ENCODE data around the gene PARD6B. TPM values are rescaled to one million over a fixed set of nuclear protein-coding genes. Genes with fewer than 3 reads are reported as not detected.
A peak's percentile ranks its signal among the peaks of the same experiment; 100 is the strongest.
"Not testable (repeated sequence)": the region's sequence is repeated elsewhere in the genome, so short reads cannot be mapped to it uniquely, and the experiment has no call there.

Gene PARD6B
- total and polyA plus RNA-seq, 2 of the 13 experiments (the other 11 are each of a cell fraction or from before 2014, with no cell fraction given): 6.9 to 22.2 TPM

DNA sequence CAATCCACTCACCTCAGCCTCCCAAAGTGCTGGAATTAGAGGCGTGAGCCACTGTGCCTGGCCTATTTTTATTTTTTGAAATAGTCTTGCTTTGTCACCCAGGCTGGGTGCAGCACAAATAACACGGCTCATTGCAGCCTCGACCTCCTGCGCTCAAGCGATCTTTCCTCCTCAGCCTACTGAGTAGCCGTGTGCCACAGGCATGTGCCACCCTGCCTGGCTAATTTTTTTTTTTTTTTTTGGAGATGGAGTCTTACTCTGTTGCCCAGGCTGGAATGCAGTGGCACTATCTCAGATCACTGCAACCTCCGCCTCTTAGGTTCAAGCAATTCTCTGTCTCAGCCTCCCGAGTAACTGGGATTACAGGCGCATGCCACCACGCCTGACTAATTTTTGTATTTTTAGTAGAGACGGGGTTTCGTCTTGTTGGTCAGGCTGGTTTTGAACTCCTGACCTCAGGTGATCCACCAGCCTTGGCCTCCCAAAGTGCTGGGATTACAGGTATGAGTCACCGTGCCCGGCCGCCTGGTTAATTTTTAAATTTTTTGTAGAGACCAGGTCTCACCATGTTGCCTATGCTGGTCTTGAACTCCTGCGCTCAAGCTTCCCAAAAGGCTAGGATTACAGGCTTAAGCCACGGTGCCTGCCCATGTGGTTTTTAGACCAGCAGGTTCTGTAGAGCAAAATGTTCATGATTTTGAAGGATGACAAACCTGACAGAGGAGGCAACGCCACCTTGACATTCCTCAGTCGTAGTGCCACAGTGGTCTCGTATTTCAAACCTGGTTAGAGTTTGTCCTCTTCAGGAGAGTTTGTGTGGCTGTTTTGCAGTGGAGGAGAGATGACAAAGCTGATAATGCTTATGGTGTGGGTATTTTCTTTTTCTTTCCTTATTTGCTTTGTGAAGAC, 32.4 kb downstream of the PARD6B start (continued):
- TF ChIP-seq, protein P1, sequence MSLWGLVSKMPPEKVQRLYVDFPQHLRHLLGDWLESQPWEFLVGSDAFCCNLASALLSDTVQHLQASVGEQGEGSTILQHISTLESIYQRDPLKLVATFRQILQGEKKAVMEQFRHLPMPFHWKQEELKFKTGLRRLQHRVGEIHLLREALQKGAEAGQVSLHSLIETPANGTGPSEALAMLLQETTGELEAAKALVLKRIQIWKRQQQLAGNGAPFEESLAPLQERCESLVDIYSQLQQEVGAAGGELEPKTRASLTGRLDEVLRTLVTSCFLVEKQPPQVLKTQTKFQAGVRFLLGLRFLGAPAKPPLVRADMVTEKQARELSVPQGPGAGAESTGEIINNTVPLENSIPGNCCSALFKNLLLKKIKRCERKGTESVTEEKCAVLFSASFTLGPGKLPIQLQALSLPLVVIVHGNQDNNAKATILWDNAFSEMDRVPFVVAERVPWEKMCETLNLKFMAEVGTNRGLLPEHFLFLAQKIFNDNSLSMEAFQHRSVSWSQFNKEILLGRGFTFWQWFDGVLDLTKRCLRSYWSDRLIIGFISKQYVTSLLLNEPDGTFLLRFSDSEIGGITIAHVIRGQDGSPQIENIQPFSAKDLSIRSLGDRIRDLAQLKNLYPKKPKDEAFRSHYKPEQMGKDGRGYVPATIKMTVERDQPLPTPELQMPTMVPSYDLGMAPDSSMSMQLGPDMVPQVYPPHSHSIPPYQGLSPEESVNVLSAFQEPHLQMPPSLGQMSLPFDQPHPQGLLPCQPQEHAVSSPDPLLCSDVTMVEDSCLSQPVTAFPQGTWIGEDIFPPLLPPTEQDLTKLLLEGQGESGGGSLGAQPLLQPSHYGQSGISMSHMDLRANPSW (CRISPR knock-in tag; IDR thresholded peaks at IDR 0.05; ENCODE audit: borderline replicate concordance): peak; percentile 42; the same call in 1 of the 2 replicates
- TF ChIP-seq RCOR2 (CRISPR knock-in tag; IDR thresholded peaks at IDR 0.05) (peak; percentile 91), NKX3-1 (CRISPR knock-in tag; IDR thresholded peaks at IDR 0.05) (0 out of 2 replicates have a peak, but pooled peaks have one; percentile 46), ZNF724P (CRISPR knock-in tag; IDR thresholded peaks at IDR 0.05; ENCODE audit: borderline replicate concordance) (peak; percentile 82), ZNF543 (CRISPR knock-in tag; IDR thresholded peaks at IDR 0.05) (peak; percentile 40; the same call in 1 of the 2 replicates), HOXA3 (CRISPR knock-in tag; IDR thresholded peaks at IDR 0.05) (peak; percentile 29; the same call in 1 of the 2 replicates), ZNF816 (CRISPR knock-in tag; IDR thresholded peaks at IDR 0.05; ENCODE audit: borderline replicate concordance) (0 out of 2 replicates have a peak, but pooled peaks have one; percentile 50), AHR (CRISPR knock-in tag; IDR thresholded peaks at IDR 0.05) (peak; percentile 16; the same call in 1 of the 2 replicates), GATAD2A (CRISPR knock-in tag; IDR thresholded peaks at IDR 0.05) (peak; percentile 65), SOX13 (CRISPR knock-in tag; conservative IDR thresholded peaks at IDR 0.05 in 1 of 2, IDR thresholded peaks at IDR 0.05 in 1 of 2) (peak in 1 of 2 experiments; percentile 79; a peak in 2 of 4 replicates), ZFP82 (CRISPR knock-in tag; IDR thresholded peaks at IDR 0.05; ENCODE audit: borderline replicate concordance) (peak; percentile 37; the same call in 1 of the 2 replicates), SOX5 (CRISPR knock-in tag; IDR thresholded peaks at IDR 0.05; ENCODE audit: borderline replicate concordance) (peak; percentile 70), ZNF788 (CRISPR knock-in tag; IDR thresholded peaks at IDR 0.05; ENCODE audit: borderline replicate concordance) (peak; percentile 83; the same call in 1 of the 2 replicates), SP1 (CRISPR knock-in tag; IDR thresholded peaks at IDR 0.05) (peak; percentile 7; the same call in 1 of the 2 replicates), CBFB (CRISPR knock-in tag; IDR thresholded peaks at IDR 0.05) (peak; percentile 45; the same call in 1 of the 2 replicates), GTF2F1 (IDR thresholded peaks at IDR 0.05; ENCODE audit: low read length) (0 out of 2 replicates have a peak, but pooled peaks have one; percentile 23), MED1 (CRISPR knock-in tag; IDR thresholded peaks at IDR 0.05) (peak; percentile 40; the same call in 1 of the 2 replicates)
- TF ChIP-seq, protein P2, sequence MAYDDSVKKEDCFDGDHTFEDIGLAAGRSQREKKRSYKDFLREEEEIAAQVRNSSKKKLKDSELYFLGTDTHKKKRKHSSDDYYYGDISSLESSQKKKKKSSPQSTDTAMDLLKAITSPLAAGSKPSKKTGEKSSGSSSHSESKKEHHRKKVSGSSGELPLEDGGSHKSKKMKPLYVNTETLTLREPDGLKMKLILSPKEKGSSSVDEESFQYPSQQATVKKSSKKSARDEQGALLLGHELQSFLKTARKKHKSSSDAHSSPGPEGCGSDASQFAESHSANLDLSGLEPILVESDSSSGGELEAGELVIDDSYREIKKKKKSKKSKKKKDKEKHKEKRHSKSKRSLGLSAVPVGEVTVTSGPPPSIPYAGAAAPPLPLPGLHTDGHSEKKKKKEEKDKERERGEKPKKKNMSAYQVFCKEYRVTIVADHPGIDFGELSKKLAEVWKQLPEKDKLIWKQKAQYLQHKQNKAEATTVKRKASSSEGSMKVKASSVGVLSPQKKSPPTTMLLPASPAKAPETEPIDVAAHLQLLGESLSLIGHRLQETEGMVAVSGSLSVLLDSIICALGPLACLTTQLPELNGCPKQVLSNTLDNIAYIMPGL (CRISPR knock-in tag; IDR thresholded peaks at IDR 0.05; ENCODE audit: borderline replicate concordance in 1 of 2, low read depth in 1 of 2): peak; percentile 24 to 40; a peak in 1 of 4 replicates
- TF ChIP-seq SOX13, SP1 (IDR thresholded peaks at IDR 0.05): not testable (repeated sequence)
- TF ChIP-seq, protein P3, sequence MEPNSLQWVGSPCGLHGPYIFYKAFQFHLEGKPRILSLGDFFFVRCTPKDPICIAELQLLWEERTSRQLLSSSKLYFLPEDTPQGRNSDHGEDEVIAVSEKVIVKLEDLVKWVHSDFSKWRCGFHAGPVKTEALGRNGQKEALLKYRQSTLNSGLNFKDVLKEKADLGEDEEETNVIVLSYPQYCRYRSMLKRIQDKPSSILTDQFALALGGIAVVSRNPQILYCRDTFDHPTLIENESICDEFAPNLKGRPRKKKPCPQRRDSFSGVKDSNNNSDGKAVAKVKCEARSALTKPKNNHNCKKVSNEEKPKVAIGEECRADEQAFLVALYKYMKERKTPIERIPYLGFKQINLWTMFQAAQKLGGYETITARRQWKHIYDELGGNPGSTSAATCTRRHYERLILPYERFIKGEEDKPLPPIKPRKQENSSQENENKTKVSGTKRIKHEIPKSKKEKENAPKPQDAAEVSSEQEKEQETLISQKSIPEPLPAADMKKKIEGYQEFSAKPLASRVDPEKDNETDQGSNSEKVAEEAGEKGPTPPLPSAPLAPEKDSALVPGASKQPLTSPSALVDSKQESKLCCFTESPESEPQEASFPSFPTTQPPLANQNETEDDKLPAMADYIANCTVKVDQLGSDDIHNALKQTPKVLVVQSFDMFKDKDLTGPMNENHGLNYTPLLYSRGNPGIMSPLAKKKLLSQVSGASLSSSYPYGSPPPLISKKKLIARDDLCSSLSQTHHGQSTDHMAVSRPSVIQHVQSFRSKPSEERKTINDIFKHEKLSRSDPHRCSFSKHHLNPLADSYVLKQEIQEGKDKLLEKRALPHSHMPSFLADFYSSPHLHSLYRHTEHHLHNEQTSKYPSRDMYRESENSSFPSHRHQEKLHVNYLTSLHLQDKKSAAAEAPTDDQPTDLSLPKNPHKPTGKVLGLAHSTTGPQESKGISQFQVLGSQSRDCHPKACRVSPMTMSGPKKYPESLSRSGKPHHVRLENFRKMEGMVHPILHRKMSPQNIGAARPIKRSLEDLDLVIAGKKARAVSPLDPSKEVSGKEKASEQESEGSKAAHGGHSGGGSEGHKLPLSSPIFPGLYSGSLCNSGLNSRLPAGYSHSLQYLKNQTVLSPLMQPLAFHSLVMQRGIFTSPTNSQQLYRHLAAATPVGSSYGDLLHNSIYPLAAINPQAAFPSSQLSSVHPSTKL (CRISPR knock-in tag; IDR thresholded peaks at IDR 0.05): peak; percentile 83

Data from HepG2 (cell line).